ENCODE results near the gene FUT9. TPM values are rescaled to one million over a fixed set of nuclear protein-coding genes. Genes with fewer than 3 reads are reported as not detected.

Gene FUT9
- total RNA-seq, 1 donor from 2014 or later: not detected

DNA sequence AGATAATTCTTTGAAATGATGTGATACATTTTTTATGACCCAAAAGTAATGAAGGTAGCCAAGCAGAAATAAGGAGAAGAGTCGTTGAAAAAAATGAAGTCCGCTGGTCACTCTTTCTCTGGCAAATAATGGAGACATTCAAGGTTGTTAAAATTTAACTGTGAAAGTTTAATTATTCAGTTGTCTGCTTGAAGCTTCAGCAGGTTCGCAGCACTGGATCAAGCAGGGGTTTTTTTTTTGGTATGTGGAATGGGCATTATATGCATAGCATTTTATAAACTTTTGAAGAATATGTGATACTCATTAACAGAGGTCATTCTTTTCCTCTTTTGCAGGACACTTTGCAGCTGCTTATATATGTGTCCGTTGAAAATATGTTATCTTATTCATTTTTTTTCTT is 21.6 kb upstream of the FUT9 start:
- no peak overlapping the region for H3K27ac ChIP-seq
- no peak overlapping the region for H3K4me3 ChIP-seq
- no peak for DNase-seq
- no peaks in the 10 kb centered on the region for H3K27me3 ChIP-seq
- TF ChIP-seq, protein P1, sequence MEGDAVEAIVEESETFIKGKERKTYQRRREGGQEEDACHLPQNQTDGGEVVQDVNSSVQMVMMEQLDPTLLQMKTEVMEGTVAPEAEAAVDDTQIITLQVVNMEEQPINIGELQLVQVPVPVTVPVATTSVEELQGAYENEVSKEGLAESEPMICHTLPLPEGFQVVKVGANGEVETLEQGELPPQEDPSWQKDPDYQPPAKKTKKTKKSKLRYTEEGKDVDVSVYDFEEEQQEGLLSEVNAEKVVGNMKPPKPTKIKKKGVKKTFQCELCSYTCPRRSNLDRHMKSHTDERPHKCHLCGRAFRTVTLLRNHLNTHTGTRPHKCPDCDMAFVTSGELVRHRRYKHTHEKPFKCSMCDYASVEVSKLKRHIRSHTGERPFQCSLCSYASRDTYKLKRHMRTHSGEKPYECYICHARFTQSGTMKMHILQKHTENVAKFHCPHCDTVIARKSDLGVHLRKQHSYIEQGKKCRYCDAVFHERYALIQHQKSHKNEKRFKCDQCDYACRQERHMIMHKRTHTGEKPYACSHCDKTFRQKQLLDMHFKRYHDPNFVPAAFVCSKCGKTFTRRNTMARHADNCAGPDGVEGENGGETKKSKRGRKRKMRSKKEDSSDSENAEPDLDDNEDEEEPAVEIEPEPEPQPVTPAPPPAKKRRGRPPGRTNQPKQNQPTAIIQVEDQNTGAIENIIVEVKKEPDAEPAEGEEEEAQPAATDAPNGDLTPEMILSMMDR (IDR thresholded peaks at IDR 0.05): no peak
- H3K36me3 ChIP-seq: no peaks in the 10 kb centered on the region
- no peaks in the 10 kb centered on the region for H3K4me1 ChIP-seq
- H3K9me3 ChIP-seq: peaks cover 6% of the 10 kb centered on the region
- ATAC-seq: no peak
- intact Hi-C loops (cut with DNase I): no loop called here

DNA sequence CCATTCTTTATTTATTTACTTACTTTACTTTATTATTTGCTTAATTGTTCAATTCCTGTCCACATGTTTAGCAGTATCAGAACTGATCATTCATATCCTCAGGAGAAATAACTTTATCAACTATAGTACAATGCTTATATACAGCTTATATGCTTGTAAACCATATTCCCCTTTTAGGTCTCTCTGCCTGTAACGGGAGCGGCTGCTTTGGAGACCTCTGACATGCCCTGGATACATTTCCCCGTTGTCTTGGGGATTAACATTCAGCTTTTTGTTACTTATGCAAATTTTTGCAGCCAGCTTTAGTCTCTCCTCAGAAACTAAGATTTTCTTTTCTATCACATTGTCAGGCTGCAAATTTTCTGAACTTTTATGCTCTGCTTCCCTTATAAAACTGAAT is 17.6 kb upstream of the FUT9 start:
- TF ChIP-seq, protein P1 (IDR thresholded peaks at IDR 0.05): no peak
- Histone ChIP-seq H3K36me3 (no peaks in the 10 kb centered on the region), H3K4me1 (no peaks in the 10 kb centered on the region), H3K9me3 (no peaks in the 10 kb centered on the region), H3K27ac (no peak overlapping the region), H3K4me3 (no peak overlapping the region), H3K27me3 (no peaks in the 10 kb centered on the region)
- intact Hi-C loops (cut with DNase I): no loop called here
- ATAC-seq: no peak
- no peak for DNase-seq

DNA sequence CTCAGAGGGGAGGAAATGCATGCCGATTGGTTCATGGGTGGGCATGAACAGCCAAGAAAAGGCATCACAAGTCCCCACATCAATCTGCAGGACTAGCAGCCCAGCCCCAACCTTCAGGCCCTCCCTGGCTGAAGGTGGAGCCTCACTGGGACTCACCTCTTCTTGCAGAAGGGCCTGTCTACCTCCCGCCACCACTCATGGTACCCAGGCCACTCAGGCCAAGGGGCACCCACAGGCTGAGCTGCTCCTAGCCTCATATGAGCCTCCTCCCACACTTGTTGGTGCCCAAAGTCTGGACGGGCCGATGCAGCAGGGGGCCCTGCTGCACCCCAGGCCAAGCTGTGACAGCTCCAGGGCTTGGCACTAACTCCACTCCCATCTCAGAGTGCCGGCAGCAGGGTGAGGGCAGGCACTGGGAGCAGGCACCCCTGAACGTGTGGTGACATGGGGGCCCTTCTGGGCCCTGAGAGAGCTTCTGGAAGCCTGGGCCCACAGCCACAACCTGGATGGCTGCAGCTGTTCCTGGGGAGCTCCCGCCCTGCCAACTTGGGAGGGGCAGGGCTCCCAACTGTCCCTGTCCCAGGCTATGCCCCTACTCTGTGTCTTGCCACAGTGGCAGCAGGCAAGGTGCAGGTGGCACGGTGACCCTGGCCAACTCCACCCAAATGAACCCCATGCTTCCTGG is 13.7 kb upstream of the FUT9 start:
- H3K27me3 ChIP-seq: no peaks in the 10 kb centered on the region
- no peak overlapping the region for H3K27ac ChIP-seq
- no peaks in the 10 kb centered on the region for H3K36me3 ChIP-seq
- ATAC-seq (peak; percentile 42), DNase-seq (no peak)
- no peak overlapping the region for H3K4me3 ChIP-seq
- intact Hi-C loops (cut with DNase I): no loop called here
- no peaks in the 10 kb centered on the region for H3K4me1 ChIP-seq
- H3K9me3 ChIP-seq: no peaks in the 10 kb centered on the region
- TF ChIP-seq, protein P1 (IDR thresholded peaks at IDR 0.05): no peak

DNA sequence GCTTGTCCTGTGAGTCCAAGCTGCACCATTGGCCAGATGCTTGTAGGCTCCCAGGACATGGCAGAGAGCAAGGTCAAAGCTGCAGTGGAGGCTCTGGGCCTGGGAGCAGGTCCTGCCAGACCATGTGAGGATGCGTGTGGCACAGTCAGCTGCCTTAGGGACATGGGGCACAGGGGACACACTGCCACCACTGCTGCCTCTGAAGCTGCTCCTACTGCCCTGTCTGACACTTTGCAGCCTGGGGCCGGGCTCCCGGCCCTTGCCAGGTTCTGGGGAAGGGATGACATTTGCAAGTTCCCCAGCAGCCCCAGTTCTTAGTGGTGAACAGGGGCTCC is 13.2 kb upstream of the FUT9 start:
- Histone ChIP-seq H3K27ac (no peak overlapping the region), H3K9me3 (no peaks in the 10 kb centered on the region), H3K4me1 (no peaks in the 10 kb centered on the region), H3K36me3 (no peaks in the 10 kb centered on the region), H3K4me3 (no peak overlapping the region), H3K27me3 (no peaks in the 10 kb centered on the region)
- TF ChIP-seq, protein P1 (IDR thresholded peaks at IDR 0.05): no peak
- ATAC-seq: peak; percentile 23
- intact Hi-C loops (cut with DNase I): no loop called here
- DNase-seq: no peak

DNA sequence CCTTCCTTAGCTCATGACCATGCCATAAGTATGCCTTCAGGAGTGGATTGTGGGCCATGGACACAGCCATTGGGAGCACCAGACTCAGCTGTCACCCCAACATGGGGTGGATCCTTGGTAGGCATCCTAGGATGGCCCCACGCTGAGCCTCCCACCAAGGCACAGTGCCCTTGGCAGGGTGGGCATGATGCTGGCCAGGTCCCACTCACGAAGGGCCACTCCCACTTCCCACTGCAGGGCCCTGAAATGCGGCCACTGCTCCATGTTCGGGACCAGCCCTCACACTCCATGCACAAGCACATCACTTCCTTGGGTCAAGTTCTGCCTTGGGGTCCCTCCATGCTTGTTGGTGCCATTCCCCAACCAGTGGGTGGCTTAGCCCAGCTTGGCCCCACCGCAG is 12.9 kb upstream of the FUT9 start:
- intact Hi-C loops (cut with DNase I): no loop called here
- Histone ChIP-seq H3K9me3 (no peaks in the 10 kb centered on the region), H3K36me3 (no peaks in the 10 kb centered on the region), H3K27ac (no peak overlapping the region), H3K27me3 (no peaks in the 10 kb centered on the region), H3K4me3 (no peak overlapping the region), H3K4me1 (no peaks in the 10 kb centered on the region)
- TF ChIP-seq, protein P1 (IDR thresholded peaks at IDR 0.05): no peak
- peak; percentile 38 for ATAC-seq
- DNase-seq: no peak

DNA sequence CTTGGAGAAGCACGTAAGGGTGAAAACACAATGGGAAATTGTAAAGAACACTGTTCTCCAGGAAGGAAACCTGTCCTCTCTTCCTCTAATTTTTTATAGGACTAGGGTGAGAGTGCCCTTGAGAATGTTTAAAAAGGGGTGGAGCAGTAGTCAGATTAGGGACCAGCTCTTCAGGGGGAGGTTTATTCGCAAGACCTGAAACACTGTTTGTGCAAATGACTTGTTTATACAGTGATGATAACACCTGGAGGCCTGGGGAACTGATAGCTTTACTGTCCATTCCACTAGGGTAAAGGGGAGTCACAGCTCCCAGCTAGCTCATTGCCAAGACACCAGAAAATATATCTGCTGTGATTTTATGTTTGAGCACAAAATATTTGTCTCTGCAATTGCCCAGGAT is 8.1 kb upstream of the FUT9 start:
- Histone ChIP-seq H3K27ac (no peak overlapping the region), H3K27me3 (no peaks in the 10 kb centered on the region), H3K4me1 (no peaks in the 10 kb centered on the region), H3K36me3 (no peaks in the 10 kb centered on the region), H3K4me3 (no peak overlapping the region), H3K9me3 (no peaks in the 10 kb centered on the region)
- intact Hi-C loops (cut with DNase I): no loop called here
- no peak for DNase-seq
- TF ChIP-seq, protein P1 (IDR thresholded peaks at IDR 0.05): no peak
- ATAC-seq: no peak

All from upper lobe of right lung (tissue), 1 donor.